Stomach (tissue), 4 donors: ENCODE measurements around the gene MMEL1.

Experiments used
- CTCF ChIP-seq, 7 experiments: fragments of 450-650 bp in 4 of 7; fragments of 200-600 bp in 3 of 7; sonication (generic) in 3 of 7; IDR thresholded peaks; one replicate each; pipeline ENCODE4 v1.5.1; 2016 to 2019; ENCODE audit warnings: antibody characterized with exemption in 7 of 7, control low read depth in 2 of 7, mild to moderate bottlenecking in 1 of 7
- EP300 ChIP-seq: sonication (generic); formaldehyde crosslinking; IDR thresholded peaks from one replicate; pipeline ENCODE4 v1.6.1; 2017; ENCODE audit warnings: antibody characterized with exemption
- POLR2A ChIP-seq, 4 donors: fragments of 450-650 bp; IDR thresholded peaks; one replicate each; pipeline ENCODE4 v1.6.1; 2016; ENCODE audit warnings: antibody characterized with exemption in 4 of 4, control low read depth in 2 of 4, mild to moderate bottlenecking in 1 of 4, moderate library complexity in 1 of 4
- POLR2AphosphoS5 ChIP-seq, 3 donors: sonication (generic); formaldehyde crosslinking; IDR thresholded peaks; one replicate each; pipeline ENCODE4 v1.6.1; 2016; ENCODE audit warnings: antibody characterized with exemption in 3 of 3

DNA sequence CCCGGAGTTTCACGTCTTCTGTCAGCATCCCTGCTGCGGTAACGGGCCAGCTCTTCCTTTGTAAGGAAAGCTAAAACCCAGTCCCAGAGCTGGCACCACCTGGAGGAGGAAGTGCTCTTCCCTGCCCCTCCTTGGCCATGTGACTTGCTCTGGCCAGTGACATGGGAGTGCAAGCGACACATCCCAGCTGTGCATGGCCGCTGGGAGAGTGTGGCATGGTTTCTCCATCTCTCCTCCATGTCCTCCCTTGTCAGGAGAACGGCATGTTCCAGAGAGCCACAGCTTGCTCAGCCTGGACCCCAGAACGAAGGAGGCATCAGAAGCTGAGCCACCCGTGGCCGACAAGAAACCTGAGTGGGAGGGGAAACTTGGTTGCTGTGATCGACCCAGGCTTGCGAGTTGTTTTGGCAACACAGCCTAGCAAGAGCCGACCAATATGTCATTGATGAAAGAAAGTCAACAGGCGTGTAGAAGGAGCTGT lies 48.9 kb downstream of the MMEL1 start:
- TF ChIP-seq POLR2A (IDR thresholded peaks at IDR 0.05) (no peak), POLR2AphosphoS5 (IDR thresholded peaks at IDR 0.05) (peak in 2 of 3 donors; percentile 5 to 36), EP300 (no peak), CTCF (IDR thresholded peaks at IDR 0.05) (no peak)
